OCI-LY1 (cell line): ENCODE data around the gene SYNDIG1.

Experiments
- H2AFZ ChIP-seq: fragments of 200-600 bp; sonication (generic), shearing (Covaris generic); 2 replicates; pipeline ENCODE4 v1.6.0; 2014; ENCODE audit warnings: antibody characterized with exemption, mild to moderate bottlenecking, low read length
- H3F3A ChIP-seq: fragments of 200-600 bp; sonication (generic), shearing (Covaris generic); 2 replicates; pipeline ENCODE4 v1.6.0; 2014; ENCODE audit warnings: mild to moderate bottlenecking, antibody characterized with exemption, low read length, moderate library complexity; ENCODE audit not compliant: insufficient read depth
- H3K27ac ChIP-seq: fragments of 200-600 bp; sonication (generic); 2 replicates; pipeline ENCODE4 v1.5.1; 2014; ENCODE audit warnings: low read length, mixed run types, mild to moderate bottlenecking, low read depth; ENCODE audit not compliant: poor library complexity, severe bottlenecking
- H3K27me3 ChIP-seq: fragments of 200-600 bp; sonication (generic); 2 replicates; pipeline ENCODE4 v1.6.0; 2014; ENCODE audit warnings: antibody characterized with exemption, mild to moderate bottlenecking, low read length, moderate library complexity; ENCODE audit not compliant: insufficient read depth
- H3K36me3 ChIP-seq: fragments of 200-600 bp; sonication (generic); 2 replicates; pipeline ENCODE4 v1.6.1; 2014; ENCODE audit warnings: mild to moderate bottlenecking, antibody characterized with exemption, low read length, moderate library complexity, mixed read lengths; ENCODE audit not compliant: insufficient read depth
- H3K4me1 ChIP-seq: fragments of 200-600 bp; sonication (generic); 2 replicates; pipeline ENCODE4 v1.5.1; 2014; ENCODE audit warnings: mild to moderate bottlenecking, low read length, moderate library complexity; ENCODE audit not compliant: insufficient read depth, severe bottlenecking
- H3K4me2 ChIP-seq: fragments of 200-600 bp; sonication (generic), shearing (Covaris generic); 2 replicates; pipeline ENCODE4 v1.6.1; 2014; ENCODE audit warnings: low read length
- H3K4me3 ChIP-seq: fragments of 200-600 bp; sonication (generic); 2 replicates; pipeline ENCODE4 v1.5.1; 2014; ENCODE audit warnings: low read length, low read depth, mild to moderate bottlenecking, mixed read lengths; ENCODE audit not compliant: poor library complexity, severe bottlenecking
- H3K79me2 ChIP-seq: fragments of 200-600 bp; shearing (Covaris generic); 2 replicates; pipeline ENCODE4 v1.6.1; 2016; ENCODE audit warnings: mixed run types, low read length, mixed read lengths; ENCODE audit not compliant: insufficient read depth
- H3K9ac ChIP-seq: fragments of 200-600 bp; sonication (generic), shearing (Covaris generic); 2 replicates; pipeline ENCODE4 v1.6.1; 2014; ENCODE audit warnings: mild to moderate bottlenecking, low read length, mixed read lengths
- H3K9me2 ChIP-seq: fragments of 200-600 bp; sonication (generic), shearing (Covaris generic); 2 replicates; pipeline ENCODE4 v1.6.1; 2014; ENCODE audit warnings: low read depth, mild to moderate bottlenecking, low read length, mixed read lengths
- H3K9me3 ChIP-seq: fragments of 200-600 bp; shearing (Covaris generic); 2 replicates; pipeline ENCODE4 v1.6.1; 2014; ENCODE audit warnings: low read length, mixed read lengths
- H4K20me1 ChIP-seq: fragments of 200-600 bp; sonication (generic), shearing (Covaris generic); 2 replicates; pipeline ENCODE4 v1.6.0; 2016; ENCODE audit warnings: mild to moderate bottlenecking, low read length; ENCODE audit not compliant: insufficient read depth
- EZH2 ChIP-seq: fragments of 200-600 bp; sonication (generic), shearing (Covaris generic); IDR thresholded peaks from 2 replicates; pipeline ENCODE4 v1.8.0; 2017; ENCODE audit warnings: borderline replicate concordance, mixed run types, mild to moderate bottlenecking, antibody characterized with exemption, low read length, moderate library complexity, mixed read lengths
- TF ChIP-seq, protein P1 (sequence below): fragments of 200-600 bp; sonication (generic), shearing (Covaris generic); IDR thresholded peaks from 2 replicates; pipeline ENCODE4 v1.5.1; 2017; ENCODE audit warnings: mild to moderate bottlenecking, antibody characterized with exemption, low read length, moderate library complexity, mixed read lengths

Gene SYNDIG1

DNA sequence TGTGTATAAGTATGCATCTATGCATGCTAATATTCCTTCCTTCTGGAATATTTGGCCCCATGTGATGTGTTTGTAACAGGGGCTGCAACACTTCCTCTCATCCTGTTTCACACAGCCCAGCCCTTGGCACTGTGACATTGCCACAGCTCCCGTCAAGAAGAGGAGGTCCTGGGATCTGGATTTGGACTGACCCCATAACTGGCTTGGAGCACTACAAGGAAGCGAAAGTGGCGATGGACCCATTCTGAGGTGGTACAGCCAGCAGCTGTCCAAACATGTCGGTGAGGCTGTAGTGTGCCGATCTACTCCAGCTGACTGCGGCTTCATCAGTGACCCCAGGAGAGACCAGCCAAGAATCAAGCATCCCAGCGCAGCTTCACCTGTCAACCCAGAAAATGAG is 18.2 kb downstream of the SYNDIG1 start:
- Histone ChIP-seq H3K79me2 (no peaks in the 10 kb centered on the region), H4K20me1 (no peaks in the 10 kb centered on the region), H3K9me2 (no peaks in the 10 kb centered on the region), H3K4me2 (no peak overlapping the region), H3K36me3 (no peaks in the 10 kb centered on the region), H3K9me3 (no peaks in the 10 kb centered on the region), H3K9ac (no peak overlapping the region), H2AFZ (no peak overlapping the region), H3K4me3 (no peak overlapping the region), H3F3A (no peaks in the 10 kb centered on the region), H3K4me1 (no peaks in the 10 kb centered on the region), H3K27ac (no peak overlapping the region), H3K27me3 (no peaks in the 10 kb centered on the region)
- no peak for TF ChIP-seq EZH2
- TF ChIP-seq, protein P1, sequence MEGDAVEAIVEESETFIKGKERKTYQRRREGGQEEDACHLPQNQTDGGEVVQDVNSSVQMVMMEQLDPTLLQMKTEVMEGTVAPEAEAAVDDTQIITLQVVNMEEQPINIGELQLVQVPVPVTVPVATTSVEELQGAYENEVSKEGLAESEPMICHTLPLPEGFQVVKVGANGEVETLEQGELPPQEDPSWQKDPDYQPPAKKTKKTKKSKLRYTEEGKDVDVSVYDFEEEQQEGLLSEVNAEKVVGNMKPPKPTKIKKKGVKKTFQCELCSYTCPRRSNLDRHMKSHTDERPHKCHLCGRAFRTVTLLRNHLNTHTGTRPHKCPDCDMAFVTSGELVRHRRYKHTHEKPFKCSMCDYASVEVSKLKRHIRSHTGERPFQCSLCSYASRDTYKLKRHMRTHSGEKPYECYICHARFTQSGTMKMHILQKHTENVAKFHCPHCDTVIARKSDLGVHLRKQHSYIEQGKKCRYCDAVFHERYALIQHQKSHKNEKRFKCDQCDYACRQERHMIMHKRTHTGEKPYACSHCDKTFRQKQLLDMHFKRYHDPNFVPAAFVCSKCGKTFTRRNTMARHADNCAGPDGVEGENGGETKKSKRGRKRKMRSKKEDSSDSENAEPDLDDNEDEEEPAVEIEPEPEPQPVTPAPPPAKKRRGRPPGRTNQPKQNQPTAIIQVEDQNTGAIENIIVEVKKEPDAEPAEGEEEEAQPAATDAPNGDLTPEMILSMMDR = no peak

DNA sequence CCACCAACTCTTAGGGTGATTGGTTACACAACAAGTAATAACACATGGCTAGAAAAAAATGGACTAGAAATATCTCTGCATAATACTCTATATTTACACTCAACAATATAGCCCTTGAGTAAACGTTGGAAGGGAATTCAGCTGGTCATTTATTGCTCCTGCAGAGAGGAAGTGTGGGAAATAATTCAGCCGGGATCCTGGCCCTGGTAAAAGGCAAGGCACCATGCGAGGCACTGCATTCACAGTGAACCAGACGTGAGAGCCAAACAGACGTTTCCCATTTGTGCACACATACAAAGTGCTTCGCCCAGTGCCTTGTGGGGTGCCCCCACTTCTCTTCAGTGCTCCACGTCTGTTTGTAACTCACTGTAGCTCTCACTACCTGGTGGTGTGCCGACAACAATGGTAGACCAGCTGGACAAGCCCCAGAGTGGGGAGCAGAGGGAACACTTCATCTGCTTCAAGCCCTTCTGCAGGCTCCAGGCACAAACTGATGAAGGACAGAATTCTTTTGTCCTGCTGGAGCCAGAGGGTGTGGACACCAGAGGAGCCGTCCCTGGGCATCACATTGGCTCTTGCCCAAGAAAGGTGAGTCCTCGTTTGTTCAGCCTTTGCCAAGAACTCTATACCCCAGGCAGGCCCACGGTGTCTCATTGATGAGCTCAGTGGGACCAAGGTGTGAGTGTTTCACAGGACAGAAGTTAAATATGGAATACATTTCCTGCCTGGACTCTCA is 18.8 kb downstream of the SYNDIG1 start:
- Histone ChIP-seq H3K4me1 (no peaks in the 10 kb centered on the region), H3K4me2 (no peak overlapping the region), H3K9me2 (no peaks in the 10 kb centered on the region), H3K36me3 (no peaks in the 10 kb centered on the region), H3K27me3 (no peaks in the 10 kb centered on the region), H3K27ac (no peak overlapping the region), H2AFZ (no peak overlapping the region), H3F3A (no peaks in the 10 kb centered on the region), H3K9ac (no peak overlapping the region), H3K79me2 (no peaks in the 10 kb centered on the region), H3K9me3 (no peaks in the 10 kb centered on the region), H3K4me3 (no peak overlapping the region), H4K20me1 (no peaks in the 10 kb centered on the region)
- TF ChIP-seq, protein P1 = no peak
- no peak for TF ChIP-seq EZH2

DNA sequence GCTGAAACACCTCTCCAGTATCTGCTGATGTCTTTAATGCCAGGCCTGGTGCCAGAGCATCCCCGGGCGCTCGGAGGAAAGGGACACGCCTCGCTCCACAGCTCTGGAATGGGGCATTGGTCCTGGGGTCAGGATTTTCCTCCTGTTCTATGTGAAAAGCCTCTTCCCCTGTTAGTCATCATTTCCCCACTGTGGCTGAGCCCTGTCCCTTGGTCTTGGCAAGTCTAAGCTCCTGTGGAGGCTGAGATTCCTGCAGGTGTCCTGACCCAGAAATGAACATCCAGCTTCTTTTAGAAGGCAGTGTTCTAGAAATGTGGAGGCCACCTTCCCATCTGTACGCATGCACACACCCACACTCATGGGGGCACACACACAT is 19.4 kb downstream of the SYNDIG1 start:
- H3K9me2 ChIP-seq = no peaks in the 10 kb centered on the region
- no peaks in the 10 kb centered on the region for H3K9me3 ChIP-seq
- H3F3A ChIP-seq = no peaks in the 10 kb centered on the region
- H2AFZ ChIP-seq = no peak overlapping the region
- no peak overlapping the region for H3K27ac ChIP-seq
- no peak overlapping the region for H3K9ac ChIP-seq
- no peak overlapping the region for H3K4me3 ChIP-seq
- H3K27me3 ChIP-seq = no peaks in the 10 kb centered on the region
- TF ChIP-seq EZH2 = no peak
- no peaks in the 10 kb centered on the region for H3K36me3 ChIP-seq
- H3K4me2 ChIP-seq = no peak overlapping the region
- H3K79me2 ChIP-seq = no peaks in the 10 kb centered on the region
- no peaks in the 10 kb centered on the region for H4K20me1 ChIP-seq
- no peaks in the 10 kb centered on the region for H3K4me1 ChIP-seq

DNA sequence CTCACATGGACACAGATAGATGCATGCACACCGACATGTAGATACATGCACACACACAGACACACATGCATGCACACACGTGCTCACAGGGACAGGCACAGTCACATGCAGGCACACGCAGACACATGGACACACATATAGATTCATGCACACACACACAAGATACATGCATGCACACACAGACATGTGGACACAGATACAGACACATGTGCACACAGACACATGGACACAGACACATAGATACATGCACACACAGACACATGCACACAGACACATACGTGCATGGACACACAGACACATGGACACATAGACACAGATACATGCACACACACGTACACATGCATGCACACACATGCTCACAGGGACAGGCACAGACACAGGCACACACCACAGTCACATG is 19.8 kb downstream of the SYNDIG1 start:
- Histone ChIP-seq H3K9me2 (no peaks in the 10 kb centered on the region), H3K9me3 (no peaks in the 10 kb centered on the region), H3F3A (no peaks in the 10 kb centered on the region), H4K20me1 (no peaks in the 10 kb centered on the region), H2AFZ (no peak overlapping the region), H3K27ac (no peak overlapping the region), H3K9ac (no peak overlapping the region), H3K4me3 (no peak overlapping the region), H3K36me3 (no peaks in the 10 kb centered on the region), H3K4me1 (no peaks in the 10 kb centered on the region), H3K27me3 (no peaks in the 10 kb centered on the region), H3K79me2 (no peaks in the 10 kb centered on the region), H3K4me2 (no peak overlapping the region)
- TF ChIP-seq, protein P1 = no peak
- TF ChIP-seq EZH2 = no peak
